GM12864 (cell line): ENCODE data around the gene C19orf12.

Experiments used
- DNase-seq: peaks from one replicate; pipeline ENCODE4 v3.0.0-alpha.2; 2011; ENCODE audit warnings: low read depth
- H3K4me3 ChIP-seq: 2 replicates; pipeline ENCODE4 v1.5.1; 2011; ENCODE audit warnings: mild to moderate bottlenecking, low read depth, low read length, control low read depth
- TF ChIP-seq, protein P1 (sequence below): IDR thresholded peaks from 2 replicates; pipeline ENCODE4 v1.5.1; 2011; ENCODE audit warnings: low read depth, mild to moderate bottlenecking, moderate library complexity, low read length, control low read depth, inconsistent platforms; ENCODE audit errors: missing control alignments

C19orf12 gene

GRCh38 chr19:29651622-29652394, 63.3 kb downstream of the C19orf12 start:
- TF ChIP-seq, protein P1, sequence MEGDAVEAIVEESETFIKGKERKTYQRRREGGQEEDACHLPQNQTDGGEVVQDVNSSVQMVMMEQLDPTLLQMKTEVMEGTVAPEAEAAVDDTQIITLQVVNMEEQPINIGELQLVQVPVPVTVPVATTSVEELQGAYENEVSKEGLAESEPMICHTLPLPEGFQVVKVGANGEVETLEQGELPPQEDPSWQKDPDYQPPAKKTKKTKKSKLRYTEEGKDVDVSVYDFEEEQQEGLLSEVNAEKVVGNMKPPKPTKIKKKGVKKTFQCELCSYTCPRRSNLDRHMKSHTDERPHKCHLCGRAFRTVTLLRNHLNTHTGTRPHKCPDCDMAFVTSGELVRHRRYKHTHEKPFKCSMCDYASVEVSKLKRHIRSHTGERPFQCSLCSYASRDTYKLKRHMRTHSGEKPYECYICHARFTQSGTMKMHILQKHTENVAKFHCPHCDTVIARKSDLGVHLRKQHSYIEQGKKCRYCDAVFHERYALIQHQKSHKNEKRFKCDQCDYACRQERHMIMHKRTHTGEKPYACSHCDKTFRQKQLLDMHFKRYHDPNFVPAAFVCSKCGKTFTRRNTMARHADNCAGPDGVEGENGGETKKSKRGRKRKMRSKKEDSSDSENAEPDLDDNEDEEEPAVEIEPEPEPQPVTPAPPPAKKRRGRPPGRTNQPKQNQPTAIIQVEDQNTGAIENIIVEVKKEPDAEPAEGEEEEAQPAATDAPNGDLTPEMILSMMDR: no peak
- DNase-seq: no peak
- H3K4me3 ChIP-seq: no peak overlapping the region

DNA sequence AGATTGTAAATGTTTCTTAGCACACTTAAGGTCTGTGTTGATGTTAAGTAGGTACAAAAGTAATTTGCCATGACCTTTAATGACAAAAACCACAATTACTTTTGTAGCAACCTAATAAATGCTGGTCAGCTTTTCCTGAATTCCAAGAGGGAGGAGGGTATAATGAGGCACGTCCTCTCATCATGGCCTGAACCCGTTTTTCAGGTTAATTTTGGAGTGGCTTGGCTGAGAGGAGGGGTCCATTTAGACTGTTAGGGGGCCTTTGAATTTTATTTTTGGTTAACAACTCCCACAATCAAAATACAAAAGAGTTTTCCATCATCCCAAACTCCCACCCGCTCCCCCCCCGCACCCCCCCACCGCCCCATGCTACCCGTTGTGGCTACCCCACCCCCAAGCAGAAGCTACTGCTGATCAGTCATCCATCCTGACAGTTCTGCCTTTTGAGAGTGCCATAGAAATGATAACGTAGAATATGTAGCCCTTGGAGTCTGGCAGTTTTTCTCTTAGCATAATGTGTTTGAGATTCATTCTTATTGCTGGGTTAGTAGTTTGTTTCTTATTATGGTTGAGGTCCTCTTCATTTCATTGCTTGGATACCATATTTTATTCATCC, 64.2 kb downstream of the C19orf12 start:
- no peak for DNase-seq
- no peak overlapping the region for H3K4me3 ChIP-seq
- TF ChIP-seq, protein P1: no peak
